ENCODE data around the gene NPC1. TPM values are rescaled to one million over a fixed set of nuclear protein-coding genes. Genes with fewer than 3 reads are reported as not detected.
A peak's percentile ranks its signal among the peaks of the same experiment; 100 is the strongest.
"Not testable (repeated sequence)": the region's sequence is repeated elsewhere in the genome, so short reads cannot be mapped to it uniquely, and the experiment has no call there.

Gene NPC1
- total RNA-seq, 1 donor from 2014 or later = 28.6 TPM

- DNase-seq (ENCODE audit: low spot score) = no peak
Observed at GRCh38 chr18:23575309-23575651, 11.0 kb downstream of the NPC1 start.

- DNase-seq (ENCODE audit: low spot score) = peak; percentile 22
Observed at GRCh38 chr18:23574611-23575308, 11.5 kb downstream of the NPC1 start.

GRCh38 chr18:23573626-23574431 lies 12.5 kb downstream of the NPC1 start:
- no peak for DNase-seq (ENCODE audit: low spot score)

- no peak for DNase-seq (ENCODE audit: low spot score)
Observed at GRCh38 chr18:23573020-23573419, 13.3 kb downstream of the NPC1 start.

- no peak for DNase-seq (ENCODE audit: low spot score)
Observed at GRCh38 chr18:23572570-23572969, 13.7 kb downstream of the NPC1 start.

- DNase-seq (ENCODE audit: low spot score) = no peak
Observed at GRCh38 chr18:23572012-23572411, 14.3 kb downstream of the NPC1 start.

GRCh38 chr18:23570912-23571504 lies 15.3 kb downstream of the NPC1 start:
- no peak for DNase-seq (ENCODE audit: low spot score)

GRCh38 chr18:23569299-23570063 lies 16.8 kb downstream of the NPC1 start:
- DNase-seq (ENCODE audit: low spot score) = no peak

- peak; percentile 26 for DNase-seq (ENCODE audit: low spot score)
Observed at GRCh38 chr18:23568281-23569138, 17.8 kb downstream of the NPC1 start.

- no peak for DNase-seq (ENCODE audit: low spot score)
Observed at GRCh38 chr18:23567671-23568070, 18.6 kb downstream of the NPC1 start.

- DNase-seq (ENCODE audit: low spot score) = no peak
Observed at GRCh38 chr18:23565916-23566547, 20.3 kb downstream of the NPC1 start.

GRCh38 chr18:23563377-23564043 lies 22.8 kb downstream of the NPC1 start:
- DNase-seq (ENCODE audit: low spot score) = no peak

GRCh38 chr18:23560186-23560585 lies 26.1 kb downstream of the NPC1 start:
- no peak for DNase-seq (ENCODE audit: low spot score)

GRCh38 chr18:23557511-23557910 lies 28.8 kb downstream of the NPC1 start:
- not testable (repeated sequence) for DNase-seq (ENCODE audit: low spot score)

GRCh38 chr18:23556145-23556780 lies 30.0 kb downstream of the NPC1 start:
- DNase-seq (ENCODE audit: low spot score) = no peak

GRCh38 chr18:23553887-23554286 lies 32.4 kb downstream of the NPC1 start:
- no peak for DNase-seq (ENCODE audit: low spot score)

GRCh38 chr18:23552505-23552904 lies 33.8 kb downstream of the NPC1 start:
- DNase-seq (ENCODE audit: low spot score) = no peak

- no peak for DNase-seq (ENCODE audit: low spot score)
Observed at GRCh38 chr18:23551978-23552377, 34.3 kb downstream of the NPC1 start.

GRCh38 chr18:23550898-23551297 lies 35.4 kb downstream of the NPC1 start:
- no peak for DNase-seq (ENCODE audit: low spot score)
